ENCODE measurements around the gene KRTAP10-1. TPM values are rescaled to one million over a fixed set of nuclear protein-coding genes. Genes with fewer than 3 reads are reported as not detected.
A peak's percentile ranks its signal among the peaks of the same experiment; 100 is the strongest.

The KRTAP10-1 gene
- total RNA-seq, 1 experiment from 2014 or later = not detected

DNA sequence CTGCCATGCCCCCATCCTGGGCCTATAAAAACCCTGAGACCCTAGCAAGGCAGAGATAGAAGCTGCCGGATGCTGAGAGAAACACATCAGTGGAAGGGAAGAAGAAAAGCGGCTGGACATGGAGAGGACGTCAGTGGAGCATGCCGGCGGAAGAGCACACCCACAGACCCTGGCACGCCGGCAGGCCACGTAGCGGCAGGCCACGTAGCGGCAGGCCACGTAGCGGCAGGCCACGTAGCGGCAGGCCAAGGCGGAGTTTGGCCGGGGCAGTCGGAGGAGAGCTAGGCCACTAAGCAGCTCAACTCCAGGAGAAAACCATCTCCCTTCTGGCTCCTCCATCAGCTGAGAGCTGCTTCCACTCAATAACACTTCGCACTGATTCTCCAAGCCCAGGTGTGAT lies 49.6 kb downstream of the KRTAP10-1 start:
- no peaks in the 10 kb centered on the region for H3K4me1 ChIP-seq
- no peaks in the 10 kb centered on the region for H3K27me3 Mint-ChIP-seq (ENCODE audit: insufficient read depth, unreplicated experiment)
- peak overlapping the region; percentile 33 for H3K27ac Mint-ChIP-seq (ENCODE audit: unreplicated experiment)
- TF ChIP-seq CTCF (IDR thresholded peaks at IDR 0.05; ENCODE audit: insufficient read depth in 1 of 2, low read depth in 1 of 2, low read length in 1 of 2, severe bottlenecking in 1 of 2, unreplicated experiment in 1 of 2) = no peak
- H3K9me3 Mint-ChIP-seq (ENCODE audit: unreplicated experiment) = peaks cover 20% of the 10 kb centered on the region
- no TSS peak for BruUV-seq (replicated peaks)
- no peaks in the 10 kb centered on the region for H3K36me3 ChIP-seq (ENCODE audit: control insufficient read depth, insufficient read depth, low read length)
- H3K27me3 ChIP-seq (replicated peaks; ENCODE audit: control insufficient read depth, insufficient read depth, low read length) = no peaks in the 10 kb centered on the region
- H3K4me1 Mint-ChIP-seq (ENCODE audit: low read depth, unreplicated experiment) = peaks cover 6% of the 10 kb centered on the region
- no peaks in the 10 kb centered on the region for H3K36me3 Mint-ChIP-seq (ENCODE audit: insufficient read depth, unreplicated experiment)
- no peak overlapping the region for H3K4me3 ChIP-seq (ENCODE audit: low read depth, low read length)
- intact Hi-C loops (cut with micrococcal nuclease; ENCODE audit: unreplicated experiment) = no loop called here
- H3K4me3 Mint-ChIP-seq (ENCODE audit: unreplicated experiment) = no peak overlapping the region
- ChIA-PET CTCF (interaction anchor here (0.6 kb wide), 1 partner anchor 20 kb away, joined by 3 read pairs; no protein-coding TSS in a partner anchor), POLR2A (no interaction called here)
- no peak for DNase-seq
- peaks cover 14% of the 10 kb centered on the region for H3K9me3 ChIP-seq

- H3K4me1 Mint-ChIP-seq (ENCODE audit: low read depth, unreplicated experiment) = peaks cover 6% of the 10 kb centered on the region
- H3K27me3 ChIP-seq (replicated peaks; ENCODE audit: control insufficient read depth, insufficient read depth, low read length) = no peaks in the 10 kb centered on the region
- H3K36me3 ChIP-seq (ENCODE audit: control insufficient read depth, insufficient read depth, low read length) = no peaks in the 10 kb centered on the region
- H3K36me3 Mint-ChIP-seq (ENCODE audit: insufficient read depth, unreplicated experiment) = no peaks in the 10 kb centered on the region
- no peaks in the 10 kb centered on the region for H3K4me1 ChIP-seq
- H3K4me3 Mint-ChIP-seq (ENCODE audit: unreplicated experiment) = no peak overlapping the region
- BruUV-seq (replicated peaks) = no TSS peak
- ChIA-PET POLR2A (no interaction called here), CTCF (interaction anchor here (0.6 to 1.2 kb wide), 2 partner anchors 21 to 121 kb away, joined by 3 read pairs; no protein-coding TSS in a partner anchor)
- no peak overlapping the region for H3K4me3 ChIP-seq (ENCODE audit: low read depth, low read length)
- peak overlapping the region; percentile 33 for H3K27ac Mint-ChIP-seq (ENCODE audit: unreplicated experiment)
- H3K9me3 Mint-ChIP-seq (ENCODE audit: unreplicated experiment) = peaks cover 20% of the 10 kb centered on the region
- TF ChIP-seq CTCF (IDR thresholded peaks at IDR 0.05; ENCODE audit: insufficient read depth in 1 of 2, low read depth in 1 of 2, low read length in 1 of 2, severe bottlenecking in 1 of 2, unreplicated experiment in 1 of 2) = no peak
- intact Hi-C loops (cut with micrococcal nuclease; ENCODE audit: unreplicated experiment) = no loop called here
- H3K27me3 Mint-ChIP-seq (ENCODE audit: insufficient read depth, unreplicated experiment) = no peaks in the 10 kb centered on the region
- DNase-seq = no peak
- H3K9me3 ChIP-seq = peaks cover 14% of the 10 kb centered on the region
Measured at GRCh38 chr21:44489962-44490361, 50.0 kb downstream of the KRTAP10-1 start.

Other genes with a start within 250 kb of the KRTAP10-1 start
- 137 and 140 TPM in 2 replicates for gene PFKL, start 240.1 kb downstream of the KRTAP10-1 start, total RNA-seq (2022)
- 16.5 and 20.1 TPM in 2 replicates for gene CFAP410, start 200.8 kb downstream of the KRTAP10-1 start, total RNA-seq (2022)
- 0.07 and 0.20 TPM in 2 replicates for gene TRPM2, start 186.6 kb downstream of the KRTAP10-1 start, total RNA-seq (2022)
- gene LRRC3, start 84.7 kb downstream of the KRTAP10-1 start, total RNA-seq (2022) = 4.5 and 4.7 TPM in 2 replicates
- not detected in 2 replicates for gene KRTAP10-2, start 11.3 kb upstream of the KRTAP10-1 start, total RNA-seq (2022)
- not detected in 2 replicates for gene KRTAP10-3, start 18.6 kb upstream of the KRTAP10-1 start, total RNA-seq (2022)
- not detected in 2 replicates for gene KRTAP10-4, start 33.5 kb upstream of the KRTAP10-1 start, total RNA-seq (2022)
- gene KRTAP10-5, start 40.4 kb upstream of the KRTAP10-1 start, total RNA-seq (2022) = not detected in 2 replicates
- not detected in 2 replicates for gene KRTAP10-6, start 52.3 kb upstream of the KRTAP10-1 start, total RNA-seq (2022)
- not detected in 2 replicates for gene KRTAP10-7, start 60.4 kb upstream of the KRTAP10-1 start, total RNA-seq (2022)
- gene KRTAP10-8, start 71.9 kb upstream of the KRTAP10-1 start, total RNA-seq (2022) = not detected in 2 replicates
- gene KRTAP10-9, start 86.9 kb upstream of the KRTAP10-1 start, total RNA-seq (2022) = not detected in 2 replicates
- gene KRTAP10-10, start 97.2 kb upstream of the KRTAP10-1 start, total RNA-seq (2022) = not detected in 2 replicates
- not detected in 2 replicates for gene KRTAP10-11, start 106.2 kb upstream of the KRTAP10-1 start, total RNA-seq (2022)
- gene KRTAP12-4, start 114.5 kb upstream of the KRTAP10-1 start, total RNA-seq (2022) = not detected in 2 replicates
- not detected in 2 replicates for gene KRTAP12-3, start 117.7 kb upstream of the KRTAP10-1 start, total RNA-seq (2022)
- gene KRTAP12-2, start 126.7 kb upstream of the KRTAP10-1 start, total RNA-seq (2022) = not detected in 2 replicates
- gene KRTAP12-1, start 142.0 kb upstream of the KRTAP10-1 start, total RNA-seq (2022) = not detected in 2 replicates
- gene KRTAP10-12, start 157.0 kb upstream of the KRTAP10-1 start, total RNA-seq (2022) = not detected in 2 replicates
- gene TSPEAR, start 171.4 kb upstream of the KRTAP10-1 start, total RNA-seq (2022) = 0.12 and 0.32 TPM in 2 replicates